Ishikawa (cell line): ENCODE data around the gene PER1.

Experiments
- CREB1 ChIP-seq: IDR thresholded peaks from 2 replicates; pipeline ENCODE4 v1.6.1; 2012; ENCODE audit warnings: low read depth
- EP300 ChIP-seq: IDR thresholded peaks from 2 replicates; pipeline ENCODE4 v1.6.1; 2012; ENCODE audit warnings: borderline replicate concordance
- FOXM1 ChIP-seq: IDR thresholded peaks from 2 replicates; pipeline ENCODE4 v1.6.1; 2012; ENCODE audit warnings: low read depth, borderline replicate concordance
- MAX ChIP-seq: IDR thresholded peaks from 2 replicates; pipeline ENCODE4 v1.6.1; 2012
- NFIC ChIP-seq: IDR thresholded peaks from 2 replicates; pipeline ENCODE4 v1.6.1; 2012
- RAD21 ChIP-seq: IDR thresholded peaks from 2 replicates; pipeline ENCODE4 v1.6.1; 2012; ENCODE audit warnings: low read depth
- TAF1 ChIP-seq: IDR thresholded peaks from 2 replicates; pipeline ENCODE4 v1.6.1; 2012; ENCODE audit warnings: low read depth, mild to moderate bottlenecking
- TEAD4 ChIP-seq: IDR thresholded peaks from 2 replicates; pipeline ENCODE4 v1.6.1; 2012
- USF1 ChIP-seq: IDR thresholded peaks from 2 replicates; pipeline ENCODE4 v1.6.1; 2012
- YY1 ChIP-seq: IDR thresholded peaks from 2 replicates; pipeline ENCODE4 v1.6.1; 2012; ENCODE audit warnings: low read depth
- TF ChIP-seq, protein P1 (sequence below): IDR thresholded peaks from 2 replicates; pipeline ENCODE4 v1.6.1; 2012; ENCODE audit warnings: low read depth, mild to moderate bottlenecking

GRCh38 chr17:8101721-8102120, 50.5 kb downstream of the PER1 start:
- no peak for TF ChIP-seq YY1
- no peak for TF ChIP-seq EP300
- TF ChIP-seq RAD21, result no peak
- no peak for TF ChIP-seq TEAD4
- no peak for TF ChIP-seq CREB1
- TF ChIP-seq, protein P1, sequence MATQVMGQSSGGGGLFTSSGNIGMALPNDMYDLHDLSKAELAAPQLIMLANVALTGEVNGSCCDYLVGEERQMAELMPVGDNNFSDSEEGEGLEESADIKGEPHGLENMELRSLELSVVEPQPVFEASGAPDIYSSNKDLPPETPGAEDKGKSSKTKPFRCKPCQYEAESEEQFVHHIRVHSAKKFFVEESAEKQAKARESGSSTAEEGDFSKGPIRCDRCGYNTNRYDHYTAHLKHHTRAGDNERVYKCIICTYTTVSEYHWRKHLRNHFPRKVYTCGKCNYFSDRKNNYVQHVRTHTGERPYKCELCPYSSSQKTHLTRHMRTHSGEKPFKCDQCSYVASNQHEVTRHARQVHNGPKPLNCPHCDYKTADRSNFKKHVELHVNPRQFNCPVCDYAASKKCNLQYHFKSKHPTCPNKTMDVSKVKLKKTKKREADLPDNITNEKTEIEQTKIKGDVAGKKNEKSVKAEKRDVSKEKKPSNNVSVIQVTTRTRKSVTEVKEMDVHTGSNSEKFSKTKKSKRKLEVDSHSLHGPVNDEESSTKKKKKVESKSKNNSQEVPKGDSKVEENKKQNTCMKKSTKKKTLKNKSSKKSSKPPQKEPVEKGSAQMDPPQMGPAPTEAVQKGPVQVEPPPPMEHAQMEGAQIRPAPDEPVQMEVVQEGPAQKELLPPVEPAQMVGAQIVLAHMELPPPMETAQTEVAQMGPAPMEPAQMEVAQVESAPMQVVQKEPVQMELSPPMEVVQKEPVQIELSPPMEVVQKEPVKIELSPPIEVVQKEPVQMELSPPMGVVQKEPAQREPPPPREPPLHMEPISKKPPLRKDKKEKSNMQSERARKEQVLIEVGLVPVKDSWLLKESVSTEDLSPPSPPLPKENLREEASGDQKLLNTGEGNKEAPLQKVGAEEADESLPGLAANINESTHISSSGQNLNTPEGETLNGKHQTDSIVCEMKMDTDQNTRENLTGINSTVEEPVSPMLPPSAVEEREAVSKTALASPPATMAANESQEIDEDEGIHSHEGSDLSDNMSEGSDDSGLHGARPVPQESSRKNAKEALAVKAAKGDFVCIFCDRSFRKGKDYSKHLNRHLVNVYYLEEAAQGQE, result no peak
- no peak for TF ChIP-seq USF1
- TF ChIP-seq NFIC, result no peak
- no peak for TF ChIP-seq MAX
- TF ChIP-seq FOXM1, result no peak
- TF ChIP-seq TAF1, result no peak
